ENCODE measurements around the gene RUNX2.
A peak's percentile ranks its signal among the peaks of the same experiment; 100 is the strongest.
"Not testable (repeated sequence)": the region's sequence is repeated elsewhere in the genome, so short reads cannot be mapped to it uniquely, and the experiment has no call there.

RUNX2 gene

DNA sequence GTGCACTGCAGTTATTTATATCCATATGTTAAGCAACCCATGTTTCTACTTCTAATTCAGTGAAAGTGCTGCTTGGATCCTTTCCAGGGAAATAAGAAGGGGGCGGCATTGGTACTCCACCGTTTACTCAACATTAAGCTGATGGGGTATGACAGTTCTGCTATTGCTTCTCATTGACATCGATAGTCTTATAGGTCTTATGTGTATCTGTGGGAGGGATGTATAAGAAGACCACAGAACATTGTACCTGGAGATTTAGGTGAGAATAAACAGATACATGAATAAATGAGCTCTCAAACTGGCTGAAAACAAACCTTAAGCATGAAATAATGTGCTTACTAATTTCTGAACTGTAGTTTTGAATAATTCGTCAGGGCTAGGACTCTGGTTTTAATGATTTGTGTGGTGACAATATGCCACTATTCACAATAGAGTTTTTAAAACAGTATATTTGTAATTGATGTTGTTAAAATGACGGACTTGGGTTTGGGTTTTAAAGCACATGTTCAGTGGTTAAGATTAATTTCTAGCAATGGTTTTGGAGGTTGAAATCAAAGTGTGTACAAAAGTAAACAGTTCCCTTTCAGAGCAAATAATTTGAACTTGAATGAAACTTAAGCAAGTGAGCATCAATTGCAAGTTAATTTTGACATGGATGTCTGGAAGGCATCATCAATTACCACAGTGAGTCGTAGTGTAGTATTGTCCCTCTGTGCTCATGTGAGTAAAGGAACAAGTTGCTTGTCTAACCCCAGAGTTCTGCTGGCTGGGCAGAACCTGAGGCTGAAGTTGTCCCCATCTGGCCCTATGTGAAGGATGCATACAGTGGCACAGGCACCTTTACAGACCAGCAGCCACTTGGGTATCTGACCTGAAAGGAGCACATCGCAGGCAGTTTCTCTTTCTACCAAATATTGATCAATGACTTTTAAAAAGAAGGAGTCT, 134.3 kb downstream of the RUNX2 start:
- DNase-seq, result no peak

- DNase-seq, result no peak
These were observed 136.6 kb downstream of the RUNX2 start for GRCh38 chr6:45464685-45465084.

- DNase-seq, result no peak
These were observed 138.6 kb downstream of the RUNX2 start for GRCh38 chr6:45466686-45467085.

GRCh38 chr6:45467417-45467816, 139.3 kb downstream of the RUNX2 start:
- not testable (repeated sequence) for DNase-seq

DNA sequence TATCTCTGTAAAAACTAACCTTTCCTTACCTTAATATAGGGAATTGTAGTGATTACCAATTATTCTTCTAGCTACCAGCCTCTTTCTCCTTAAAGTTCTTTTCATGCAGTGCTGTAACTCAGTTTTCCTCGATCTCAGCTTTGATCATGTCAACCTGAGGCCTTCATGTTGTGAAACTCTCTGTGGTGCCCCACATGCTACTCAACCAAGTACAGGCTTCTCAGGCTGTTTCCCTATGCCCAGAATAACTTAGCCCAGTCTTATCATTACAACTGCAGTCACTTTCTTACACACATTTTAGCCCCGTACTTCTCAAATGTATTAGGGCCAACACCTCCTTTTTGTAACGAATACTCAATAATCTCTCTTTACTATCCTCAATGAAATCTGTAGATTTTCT, 139.7 kb downstream of the RUNX2 start:
- DNase-seq, result no peak

- DNase-seq, result no peak
These were observed 141.5 kb downstream of the RUNX2 start for GRCh38 chr6:45469663-45470062.

DNA sequence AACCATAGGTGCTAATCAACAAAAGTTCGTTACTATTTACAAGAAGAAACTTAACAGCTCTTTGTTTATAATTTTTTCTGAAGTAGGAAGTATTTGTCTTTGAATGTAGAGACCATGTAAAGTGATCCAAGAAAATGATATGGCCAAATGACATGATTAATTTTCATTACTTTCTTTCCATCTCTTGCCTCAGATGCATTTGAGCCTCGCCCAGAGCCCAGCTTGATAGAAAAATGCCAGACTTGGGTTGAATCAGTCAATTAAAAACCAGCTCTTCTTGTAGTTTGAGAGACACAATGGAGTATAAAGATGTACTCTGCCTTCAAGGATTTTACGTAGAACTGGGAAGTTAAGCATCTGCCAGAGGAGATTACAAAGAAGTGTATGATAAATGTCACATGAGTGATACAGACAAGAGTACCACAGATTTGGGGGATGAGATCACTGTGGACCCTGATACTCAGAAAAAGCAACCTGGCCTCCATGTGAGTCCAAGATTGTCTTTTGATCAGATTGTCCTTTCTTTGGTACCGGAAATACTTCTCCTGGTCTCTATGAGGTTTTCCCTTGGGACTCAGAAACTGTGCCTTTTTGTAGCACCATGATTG, 142.1 kb downstream of the RUNX2 start:
- no peak for DNase-seq

DNA sequence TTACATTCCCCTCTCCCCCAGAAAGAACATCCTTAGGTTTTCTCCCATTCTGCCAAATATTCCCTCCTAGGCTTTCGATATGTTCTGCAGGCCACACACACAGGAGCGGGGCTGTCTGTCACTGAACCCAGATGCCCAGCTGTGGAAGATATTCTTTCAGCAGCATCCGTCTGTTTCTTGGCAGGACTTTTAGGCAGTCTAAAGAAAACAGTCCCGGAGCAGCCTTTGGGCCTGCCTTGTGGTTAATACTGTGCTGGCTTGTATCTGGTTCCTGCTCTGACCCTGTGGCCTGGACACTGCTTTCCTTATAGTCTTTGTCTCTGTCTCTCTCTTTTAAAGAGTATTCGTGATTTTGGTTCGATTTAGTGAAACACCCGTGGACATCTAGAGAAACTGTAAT, 144.3 kb downstream of the RUNX2 start:
- peak; percentile 32 for DNase-seq

GRCh38 chr6:45473121-45473993, 145.2 kb downstream of the RUNX2 start:
- no peak for DNase-seq

DNA sequence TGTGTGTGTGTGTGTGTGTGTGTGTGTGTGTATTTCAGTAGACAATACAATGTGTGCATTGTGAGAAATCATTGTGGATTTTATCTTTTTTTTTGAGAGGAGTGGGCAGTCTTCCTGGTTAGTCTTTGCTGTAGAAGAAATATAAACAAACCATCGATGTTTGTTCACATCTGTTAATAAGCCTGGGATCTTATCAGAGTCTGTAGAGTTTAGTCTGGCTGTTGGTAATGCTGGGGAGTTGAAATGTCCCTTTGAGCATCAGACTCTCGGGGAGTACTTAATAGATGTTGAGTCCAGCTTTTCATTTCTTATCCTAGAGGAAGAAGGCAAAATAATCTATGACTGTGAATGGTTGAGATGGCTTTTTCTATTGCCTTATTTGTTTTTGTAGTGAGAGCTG, 146.2 kb downstream of the RUNX2 start:
- DNase-seq, result no peak

GRCh38 chr6:45476341-45476740, 148.2 kb downstream of the RUNX2 start:
- DNase-seq, result peak; percentile 61

- DNase-seq, result no peak
These were observed 149.1 kb downstream of the RUNX2 start for GRCh38 chr6:45477278-45477677.

GRCh38 chr6:45477790-45478189, 149.7 kb downstream of the RUNX2 start:
- no peak for DNase-seq

GRCh38 chr6:45478240-45478639, 150.1 kb downstream of the RUNX2 start:
- DNase-seq, result no peak

DNA sequence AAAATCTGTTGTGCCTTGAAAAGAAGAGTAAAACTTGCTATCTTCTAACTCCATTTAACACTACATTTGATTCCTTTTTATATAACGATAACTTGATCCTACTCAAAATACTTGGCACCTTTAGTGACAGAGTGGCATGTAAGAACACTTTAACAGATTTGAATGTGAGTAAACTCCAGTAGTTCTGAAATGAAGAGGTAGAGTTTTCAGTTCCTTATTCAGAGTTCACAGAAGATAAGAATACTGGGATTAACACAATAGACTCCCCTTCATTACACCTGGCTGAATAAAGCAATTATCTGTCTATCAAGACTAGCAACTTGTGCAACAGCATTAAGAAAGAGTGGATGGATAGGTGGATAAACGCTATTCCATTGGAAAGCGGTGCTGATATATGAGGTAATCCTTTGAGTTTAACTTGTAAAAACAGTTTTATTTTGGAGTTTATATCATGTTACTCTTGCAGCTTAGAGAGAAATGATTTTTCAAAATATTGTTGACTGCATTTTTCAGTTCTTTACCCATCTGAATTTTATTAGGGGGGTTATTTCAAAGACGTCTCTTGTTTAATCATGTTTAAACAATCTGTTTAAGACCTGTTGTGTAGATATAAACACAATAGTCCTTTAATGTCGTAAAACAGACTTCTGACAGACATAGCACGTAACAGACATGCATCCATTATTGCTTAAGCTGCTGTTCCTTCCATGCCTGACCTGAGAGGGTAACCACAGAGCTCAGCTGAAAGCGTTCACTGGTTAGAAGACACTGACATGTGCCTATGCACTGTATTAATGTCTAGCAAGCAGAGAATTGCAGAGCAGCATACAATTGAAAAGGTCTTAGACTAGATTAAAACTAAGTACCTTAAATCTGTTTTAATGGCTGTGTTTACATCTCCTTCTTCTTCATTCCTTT, 152.0 kb downstream of the RUNX2 start:
- DNase-seq, result peak; percentile 47

DNA sequence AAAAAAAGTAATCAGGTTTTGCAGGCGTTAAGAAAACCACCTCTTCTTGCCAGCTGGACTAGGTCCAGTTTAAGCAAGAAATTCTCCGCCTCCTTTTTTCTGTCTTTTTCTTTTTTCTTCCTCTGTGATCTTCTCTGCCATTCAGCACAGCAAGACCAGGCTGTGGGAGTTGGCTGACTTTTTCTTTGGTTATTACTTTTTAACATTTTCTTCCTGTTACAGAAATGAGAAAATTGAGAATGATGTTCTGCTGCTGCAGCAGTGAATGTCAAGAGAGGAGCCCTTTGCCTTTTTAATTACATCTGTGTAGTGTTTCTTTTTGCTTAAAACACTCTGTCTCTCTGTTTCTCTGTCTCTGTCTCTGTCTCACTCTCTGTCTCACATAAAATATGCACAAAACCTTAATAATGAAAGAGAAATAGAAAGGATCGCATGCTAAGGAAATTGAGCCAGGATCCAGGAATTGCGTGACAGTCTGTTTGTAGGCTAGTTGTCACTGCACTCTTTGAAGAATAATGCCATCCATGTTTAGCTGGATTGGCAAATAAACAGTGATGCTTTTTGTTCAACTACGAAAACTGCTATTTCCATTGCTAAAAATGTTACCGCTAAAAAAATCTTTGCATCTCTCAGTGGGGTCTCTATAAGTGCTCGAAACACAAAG, 152.8 kb downstream of the RUNX2 start:
- DNase-seq, result peak; percentile 47

- DNase-seq, result no peak
These were observed 154.9 kb downstream of the RUNX2 start for GRCh38 chr6:45483021-45483420.

- DNase-seq, result no peak
These were observed 155.4 kb downstream of the RUNX2 start for GRCh38 chr6:45483501-45483900.

DNA sequence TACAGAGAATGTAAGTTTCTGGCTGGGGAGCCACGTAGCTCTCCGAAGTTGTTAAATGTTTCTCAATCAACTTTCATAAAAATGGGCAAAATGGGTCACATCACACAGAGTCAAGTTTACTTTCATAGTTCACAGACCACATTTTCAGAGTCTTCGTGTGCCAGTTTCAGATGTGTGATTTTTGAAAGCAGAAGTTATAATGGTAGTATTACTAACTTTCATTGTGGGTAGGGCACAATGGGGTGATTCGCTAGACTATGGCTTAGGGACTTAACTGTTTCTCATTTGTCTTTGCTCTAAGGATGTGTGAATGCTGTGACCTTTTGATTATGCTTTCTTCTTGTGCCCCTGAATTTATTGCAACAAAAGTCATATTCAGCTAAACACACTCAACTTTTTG, 158.6 kb downstream of the RUNX2 start:
- no peak for DNase-seq

DNA sequence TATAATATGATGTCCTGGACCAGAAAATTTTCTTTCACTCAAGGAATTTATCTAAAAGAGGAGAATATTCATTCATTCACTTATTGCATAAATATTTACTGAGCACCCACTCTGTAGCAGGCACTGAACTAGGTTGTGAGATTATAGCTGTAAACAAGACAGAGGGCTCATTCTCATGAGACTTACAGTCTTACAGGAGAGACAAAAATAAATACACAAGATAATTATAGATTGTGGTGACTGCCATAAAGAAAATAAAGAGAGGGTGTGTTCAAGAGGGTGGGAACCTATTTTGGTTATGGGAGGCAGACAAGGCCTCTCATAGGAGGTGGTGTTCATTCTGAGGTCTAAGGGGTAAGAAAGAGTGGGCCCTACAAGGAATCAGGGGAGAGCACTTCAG, 159.5 kb downstream of the RUNX2 start:
- no peak for DNase-seq

DNA sequence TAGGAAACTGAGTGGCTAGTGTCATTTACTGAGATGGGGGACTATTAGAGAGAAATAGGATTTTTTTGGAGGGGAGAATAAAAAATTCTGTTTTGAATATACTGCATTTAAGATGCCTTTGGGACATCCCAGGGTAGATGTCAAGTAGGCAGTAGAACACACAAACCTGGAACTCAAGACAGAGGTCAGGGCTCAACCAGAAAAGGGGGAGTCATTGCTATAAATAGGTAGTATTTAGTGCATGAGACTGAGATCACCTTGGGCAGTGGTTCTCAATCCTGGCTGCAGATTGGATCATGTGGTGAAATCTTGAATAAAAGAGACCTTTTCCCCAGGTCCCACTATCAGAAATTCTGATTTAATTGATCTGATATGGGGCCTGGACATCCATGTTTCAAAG, 160.1 kb downstream of the RUNX2 start:
- DNase-seq, result no peak

- no peak for DNase-seq
These were observed 160.8 kb downstream of the RUNX2 start for GRCh38 chr6:45488889-45489288.

Data from midbrain (tissue), 1 donor.